ENCODE data around the gene JMJD1C.

- TF ChIP-seq, protein P1, sequence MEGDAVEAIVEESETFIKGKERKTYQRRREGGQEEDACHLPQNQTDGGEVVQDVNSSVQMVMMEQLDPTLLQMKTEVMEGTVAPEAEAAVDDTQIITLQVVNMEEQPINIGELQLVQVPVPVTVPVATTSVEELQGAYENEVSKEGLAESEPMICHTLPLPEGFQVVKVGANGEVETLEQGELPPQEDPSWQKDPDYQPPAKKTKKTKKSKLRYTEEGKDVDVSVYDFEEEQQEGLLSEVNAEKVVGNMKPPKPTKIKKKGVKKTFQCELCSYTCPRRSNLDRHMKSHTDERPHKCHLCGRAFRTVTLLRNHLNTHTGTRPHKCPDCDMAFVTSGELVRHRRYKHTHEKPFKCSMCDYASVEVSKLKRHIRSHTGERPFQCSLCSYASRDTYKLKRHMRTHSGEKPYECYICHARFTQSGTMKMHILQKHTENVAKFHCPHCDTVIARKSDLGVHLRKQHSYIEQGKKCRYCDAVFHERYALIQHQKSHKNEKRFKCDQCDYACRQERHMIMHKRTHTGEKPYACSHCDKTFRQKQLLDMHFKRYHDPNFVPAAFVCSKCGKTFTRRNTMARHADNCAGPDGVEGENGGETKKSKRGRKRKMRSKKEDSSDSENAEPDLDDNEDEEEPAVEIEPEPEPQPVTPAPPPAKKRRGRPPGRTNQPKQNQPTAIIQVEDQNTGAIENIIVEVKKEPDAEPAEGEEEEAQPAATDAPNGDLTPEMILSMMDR (conservative IDR thresholded peaks at IDR 0.05; ENCODE audit: low read length), result no peak
- TF ChIP-seq EZH2phosphoT487 (IDR thresholded peaks at IDR 0.05; ENCODE audit: borderline replicate concordance, low read depth, low read length), result no peak
These were observed 16.1 kb upstream of the JMJD1C start for GRCh38 chr10:63481815-63482421.
